Measurements from ENCODE around the gene SIN3A.

GRCh38 chr15:75403892-75404291, 47.6 kb downstream of the SIN3A start:
- TF ChIP-seq CTCF (IDR thresholded peaks at IDR 0.05) = no peak
- TF ChIP-seq POLR2A (IDR thresholded peaks at IDR 0.05) = no peak

Data from lower leg skin (tissue), 3 donors.